ENCODE measurements around the gene VSIG8. TPM values are rescaled to one million over a fixed set of nuclear protein-coding genes. Genes with fewer than 3 reads are reported as not detected.

Gene VSIG8
- total RNA-seq, 1 experiment from 2014 or later, result not detected

DNA sequence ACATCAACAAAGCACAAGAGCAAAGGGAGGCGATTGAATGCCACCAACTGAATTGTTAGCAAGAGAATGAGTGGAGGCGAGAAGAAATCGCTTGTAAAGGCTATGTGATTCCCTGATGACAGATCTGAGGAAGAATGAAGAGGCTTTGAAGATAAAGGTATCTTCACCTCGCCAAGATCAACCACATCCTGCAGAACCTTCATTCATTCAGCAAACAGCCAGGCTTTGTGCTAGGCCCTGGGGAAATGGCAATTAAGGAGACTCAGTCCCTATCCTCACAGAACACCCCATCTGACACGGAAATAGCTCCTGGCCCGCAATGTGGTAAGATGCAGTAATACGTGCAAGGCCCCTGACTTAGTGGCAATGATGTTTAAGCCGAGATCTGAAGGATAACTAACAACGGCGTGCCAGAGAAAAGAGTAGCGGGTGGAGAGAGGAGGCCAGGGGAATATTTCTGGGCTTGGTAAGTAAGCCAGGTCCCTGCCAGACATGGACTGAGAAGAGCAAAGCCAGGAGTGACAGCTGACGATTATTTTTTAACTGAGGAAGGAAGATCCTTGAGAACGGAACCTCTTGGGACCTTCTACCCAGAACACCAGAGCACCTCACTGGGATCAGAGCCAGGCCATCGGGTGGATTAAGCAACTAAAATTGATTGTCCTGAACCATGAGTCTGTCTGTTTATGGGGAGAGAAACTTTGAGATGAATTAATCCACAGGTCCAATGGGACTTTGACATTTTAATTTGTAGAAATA lies 4.6 kb upstream of the VSIG8 start:
- no peak for DNase-seq (ENCODE audit: low spot score)
- H3K36me3 ChIP-seq (ENCODE audit: insufficient read depth, low read length, poor library complexity, severe bottlenecking), result no peaks in the 10 kb centered on the region
- H3K27me3 ChIP-seq (replicated peaks; ENCODE audit: insufficient read depth, low read depth, low read length, poor library complexity), result no peaks in the 10 kb centered on the region
- BruUV-seq (replicated peaks), result no TSS peak
- POLR2A ChIA-PET (ENCODE audit: low non-redundant PET), result no interaction called here
- TF ChIP-seq EZH2 (IDR thresholded peaks at IDR 0.05; ENCODE audit: borderline replicate concordance, low read depth, low read length, poor library complexity, severe bottlenecking), result no peak
- TF ChIP-seq, protein P1, sequence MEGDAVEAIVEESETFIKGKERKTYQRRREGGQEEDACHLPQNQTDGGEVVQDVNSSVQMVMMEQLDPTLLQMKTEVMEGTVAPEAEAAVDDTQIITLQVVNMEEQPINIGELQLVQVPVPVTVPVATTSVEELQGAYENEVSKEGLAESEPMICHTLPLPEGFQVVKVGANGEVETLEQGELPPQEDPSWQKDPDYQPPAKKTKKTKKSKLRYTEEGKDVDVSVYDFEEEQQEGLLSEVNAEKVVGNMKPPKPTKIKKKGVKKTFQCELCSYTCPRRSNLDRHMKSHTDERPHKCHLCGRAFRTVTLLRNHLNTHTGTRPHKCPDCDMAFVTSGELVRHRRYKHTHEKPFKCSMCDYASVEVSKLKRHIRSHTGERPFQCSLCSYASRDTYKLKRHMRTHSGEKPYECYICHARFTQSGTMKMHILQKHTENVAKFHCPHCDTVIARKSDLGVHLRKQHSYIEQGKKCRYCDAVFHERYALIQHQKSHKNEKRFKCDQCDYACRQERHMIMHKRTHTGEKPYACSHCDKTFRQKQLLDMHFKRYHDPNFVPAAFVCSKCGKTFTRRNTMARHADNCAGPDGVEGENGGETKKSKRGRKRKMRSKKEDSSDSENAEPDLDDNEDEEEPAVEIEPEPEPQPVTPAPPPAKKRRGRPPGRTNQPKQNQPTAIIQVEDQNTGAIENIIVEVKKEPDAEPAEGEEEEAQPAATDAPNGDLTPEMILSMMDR (conservative IDR thresholded peaks at IDR 0.05; ENCODE audit: low read depth, low read length), result no peak
- CTCF ChIA-PET, result no interaction called here
- intact Hi-C loops (cut with micrococcal nuclease; ENCODE audit: unreplicated experiment), result no loop called here
- H3K9me3 ChIP-seq (ENCODE audit: low read depth, low read length, poor library complexity, severe bottlenecking), result no peaks in the 10 kb centered on the region
- H3K27ac ChIP-seq (ENCODE audit: low read depth, low read length, poor library complexity, severe bottlenecking), result no peak overlapping the region
- peaks cover 5% of the 10 kb centered on the region for H3K4me1 ChIP-seq (ENCODE audit: insufficient read depth, low read length, poor library complexity, severe bottlenecking)
- no peak overlapping the region for H3K4me3 ChIP-seq (ENCODE audit: low read depth, low read length, poor library complexity, severe bottlenecking)

DNA sequence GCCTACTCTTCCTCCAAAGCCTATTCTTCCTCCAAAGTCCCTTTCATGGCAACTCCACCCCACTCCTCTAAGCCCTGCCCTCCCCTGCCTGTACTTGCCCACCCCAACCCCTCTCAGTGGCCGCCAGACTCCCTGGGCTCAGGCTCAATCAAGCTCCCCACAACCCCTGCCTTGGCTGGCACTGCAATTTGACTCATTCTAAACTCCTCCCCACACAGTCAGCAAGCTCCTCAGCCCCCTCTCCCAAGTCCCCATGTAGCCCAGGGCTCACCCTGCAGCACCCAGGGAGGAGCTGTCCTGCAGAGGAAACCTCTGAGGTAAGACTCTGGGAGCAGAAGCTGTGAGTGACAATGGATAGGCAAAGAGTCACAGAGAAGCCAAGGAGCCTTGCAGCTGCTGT lies 3.6 kb upstream of the VSIG8 start:
- no TSS peak for BruUV-seq (replicated peaks)
- TF ChIP-seq, protein P1 (conservative IDR thresholded peaks at IDR 0.05; ENCODE audit: low read depth, low read length), result no peak
- no peak for TF ChIP-seq EZH2 (IDR thresholded peaks at IDR 0.05; ENCODE audit: borderline replicate concordance, low read depth, low read length, poor library complexity, severe bottlenecking)
- H3K4me3 ChIP-seq (ENCODE audit: low read depth, low read length, poor library complexity, severe bottlenecking), result no peak overlapping the region
- peaks cover 5% of the 10 kb centered on the region for H3K4me1 ChIP-seq (ENCODE audit: insufficient read depth, low read length, poor library complexity, severe bottlenecking)
- CTCF ChIA-PET, result no interaction called here
- DNase-seq (ENCODE audit: low spot score), result no peak
- no peaks in the 10 kb centered on the region for H3K27me3 ChIP-seq (replicated peaks; ENCODE audit: insufficient read depth, low read depth, low read length, poor library complexity)
- no peaks in the 10 kb centered on the region for H3K9me3 ChIP-seq (ENCODE audit: low read depth, low read length, poor library complexity, severe bottlenecking)
- H3K27ac ChIP-seq (ENCODE audit: low read depth, low read length, poor library complexity, severe bottlenecking), result no peak overlapping the region
- POLR2A ChIA-PET (ENCODE audit: low non-redundant PET), result no interaction called here
- intact Hi-C loops (cut with micrococcal nuclease; ENCODE audit: unreplicated experiment), result no loop called here
- H3K36me3 ChIP-seq (ENCODE audit: insufficient read depth, low read length, poor library complexity, severe bottlenecking), result no peaks in the 10 kb centered on the region

DNA sequence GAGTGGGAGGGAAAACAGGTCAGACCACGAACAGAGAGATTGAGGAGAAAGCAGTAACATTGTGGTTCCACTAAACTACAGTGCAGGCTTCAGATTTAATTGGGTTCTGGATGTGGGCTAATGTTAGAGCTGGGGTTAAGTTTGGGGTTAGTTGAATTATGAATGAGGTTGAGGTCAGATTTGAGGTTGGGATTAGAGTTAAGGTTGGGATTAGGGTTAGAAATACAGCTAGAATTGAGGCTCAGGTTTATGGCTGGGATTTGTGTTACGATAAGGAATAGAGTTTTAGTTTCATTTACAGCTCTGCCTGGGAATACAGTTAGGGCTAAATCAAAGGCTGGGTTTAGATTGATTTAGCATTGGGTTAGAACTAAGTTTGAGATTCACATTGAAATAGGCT lies 1.8 kb upstream of the VSIG8 start:
- ChIA-PET POLR2A (ENCODE audit: low non-redundant PET) (no interaction called here), CTCF (no interaction called here)
- TF ChIP-seq EZH2 (IDR thresholded peaks at IDR 0.05; ENCODE audit: borderline replicate concordance, low read depth, low read length, poor library complexity, severe bottlenecking), result no peak
- TF ChIP-seq, protein P1 (conservative IDR thresholded peaks at IDR 0.05; ENCODE audit: low read depth, low read length), result no peak
- intact Hi-C loops (cut with micrococcal nuclease; ENCODE audit: unreplicated experiment), result no loop called here
- no peak overlapping the region for H3K4me3 ChIP-seq (ENCODE audit: low read depth, low read length, poor library complexity, severe bottlenecking)
- BruUV-seq (replicated peaks), result no TSS peak
- no peaks in the 10 kb centered on the region for H3K9me3 ChIP-seq (ENCODE audit: low read depth, low read length, poor library complexity, severe bottlenecking)
- no peak overlapping the region for H3K27ac ChIP-seq (ENCODE audit: low read depth, low read length, poor library complexity, severe bottlenecking)
- H3K4me1 ChIP-seq (ENCODE audit: insufficient read depth, low read length, poor library complexity, severe bottlenecking), result peaks cover under 1% of the 10 kb centered on the region
- H3K27me3 ChIP-seq (replicated peaks; ENCODE audit: insufficient read depth, low read depth, low read length, poor library complexity), result no peaks in the 10 kb centered on the region
- no peak for DNase-seq (ENCODE audit: low spot score)
- no peaks in the 10 kb centered on the region for H3K36me3 ChIP-seq (ENCODE audit: insufficient read depth, low read length, poor library complexity, severe bottlenecking)

Measured in A673 (cell line).